HG02943 (cell line): ENCODE measurements around the gene ERBB2.

Source experiments
- ATAC-seq: cut with Tn5 transposase; IDR thresholded peaks from one replicate; pipeline ENCODE4 v1.9.1; 2021; ENCODE audit warnings: mild to moderate bottlenecking, low read depth, moderate library complexity; ENCODE audit not compliant: unreplicated experiment

Gene ERBB2

GRCh38 chr17:39664581-39665561, 35.0 kb upstream of the ERBB2 start, which contains the start of gene TCAP:
Gene TCAP, plus strand, starts transcription at chr17:39665349. Its CDS starts 11 bp downstream, at chr17:39665360.
- no peak for ATAC-seq

DNA sequence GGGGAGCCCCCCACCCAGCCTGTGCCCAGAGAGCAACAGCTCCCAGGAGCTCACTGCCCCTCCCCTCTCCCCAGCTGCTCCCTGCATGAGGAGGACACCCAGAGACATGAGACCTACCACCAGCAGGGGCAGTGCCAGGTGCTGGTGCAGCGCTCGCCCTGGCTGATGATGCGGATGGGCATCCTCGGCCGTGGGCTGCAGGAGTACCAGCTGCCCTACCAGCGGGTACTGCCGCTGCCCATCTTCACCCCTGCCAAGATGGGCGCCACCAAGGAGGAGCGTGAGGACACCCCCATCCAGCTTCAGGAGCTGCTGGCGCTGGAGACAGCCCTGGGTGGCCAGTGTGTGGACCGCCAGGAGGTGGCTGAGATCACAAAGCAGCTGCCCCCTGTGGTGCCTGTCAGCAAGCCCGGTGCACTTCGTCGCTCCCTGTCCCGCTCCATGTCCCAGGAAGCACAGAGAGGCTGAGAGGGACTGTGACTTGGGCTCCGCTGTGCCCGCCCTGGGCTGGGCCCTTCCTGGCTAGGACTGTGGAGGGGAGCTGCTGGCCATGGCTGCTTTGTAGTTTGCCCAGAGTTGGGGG, 34.1 kb upstream of the ERBB2 start:
- no peak for ATAC-seq

- no peak for ATAC-seq
Measured at GRCh38 chr17:39666231-39666600, 33.6 kb upstream of the ERBB2 start.

- no peak for ATAC-seq
Measured at GRCh38 chr17:39666601-39667261, 33.1 kb upstream of the ERBB2 start.

DNA sequence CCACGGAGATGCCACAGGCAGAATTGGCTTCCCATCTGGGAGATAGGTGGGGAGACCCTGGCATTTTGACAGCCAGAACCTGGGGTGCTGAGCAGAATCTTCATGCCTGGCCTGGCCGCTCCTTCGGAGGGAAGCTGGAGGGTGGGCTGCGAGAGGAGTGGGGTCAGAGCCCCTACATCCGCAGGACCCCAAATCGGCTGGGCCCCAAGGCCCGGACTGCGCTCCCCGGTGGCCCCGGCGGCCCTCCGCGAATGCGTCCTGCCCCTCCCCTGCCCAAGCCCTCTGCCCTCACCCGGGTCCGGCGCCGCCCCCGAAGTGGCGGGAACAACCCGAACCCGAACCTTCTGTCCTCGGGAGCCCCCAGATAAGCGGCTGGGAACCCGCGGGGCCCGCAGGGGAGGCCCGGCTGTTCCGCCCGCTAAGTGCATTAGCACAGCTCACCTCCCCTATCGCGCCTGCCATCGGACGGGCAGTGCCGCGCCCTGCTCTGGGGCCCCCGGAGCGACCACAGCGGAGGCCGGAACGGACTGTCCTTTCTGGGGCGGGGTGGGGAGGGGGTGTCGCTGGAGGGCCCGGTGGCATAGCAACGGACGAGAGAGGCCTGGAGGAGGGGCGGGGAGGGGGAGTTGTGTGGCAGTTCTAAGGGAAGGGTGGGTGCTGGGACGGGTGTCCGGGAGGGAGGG, 32.5 kb upstream of the ERBB2 start:
- ATAC-seq = no peak

DNA sequence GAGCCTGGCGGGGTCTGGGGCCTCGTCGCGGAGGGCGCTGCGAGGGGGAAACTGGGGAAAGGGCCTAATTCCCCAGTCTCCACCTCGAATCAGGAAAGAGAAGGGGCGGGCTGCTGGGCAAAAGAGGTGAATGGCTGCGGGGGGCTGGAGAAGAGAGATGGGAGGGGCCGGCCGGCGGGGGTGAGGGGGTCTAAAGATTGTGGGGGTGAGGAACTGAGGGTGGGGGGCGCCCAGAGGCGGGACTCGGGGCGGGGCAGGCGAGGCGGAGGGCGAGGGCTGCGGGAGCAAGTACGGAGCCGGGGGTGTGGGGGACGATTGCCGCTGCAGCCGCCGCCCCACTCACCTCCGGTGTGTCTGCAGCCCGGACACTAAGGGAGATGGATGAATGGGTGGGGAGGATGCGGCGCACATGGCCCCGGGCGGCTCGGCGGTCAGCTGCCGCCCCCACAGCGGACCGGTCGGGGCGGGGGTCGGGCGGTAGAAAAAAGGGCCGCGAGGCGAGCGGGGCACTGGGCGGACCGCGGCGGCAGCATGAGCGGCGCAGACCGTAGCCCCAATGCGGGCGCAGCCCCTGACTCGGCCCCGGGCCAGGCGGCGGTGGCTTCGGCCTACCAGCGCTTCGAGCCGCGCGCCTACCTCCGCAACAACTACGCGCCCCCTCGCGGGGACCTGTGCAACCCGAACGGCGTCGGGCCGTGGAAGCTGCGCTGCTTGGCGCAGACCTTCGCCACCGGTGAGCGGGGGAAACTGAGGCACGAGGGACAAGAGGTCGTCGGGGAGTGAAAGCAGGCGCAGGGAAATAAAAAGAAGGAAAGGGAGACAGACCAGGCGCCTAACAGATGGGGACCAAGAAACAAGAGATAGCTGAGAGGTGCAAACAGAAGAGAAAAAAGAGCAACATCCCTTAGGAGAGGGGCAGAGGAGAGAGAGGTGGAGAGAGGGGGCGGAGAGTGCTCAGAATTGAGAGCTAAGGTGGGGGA, 31.6 kb upstream of the ERBB2 start, which contains the start of gene PNMT:
PNMT (plus strand) TSS at position 509 of the 980 bp plus-strand sequence; CDS start at position 532, 23 bp downstream.
- no peak for ATAC-seq

DNA sequence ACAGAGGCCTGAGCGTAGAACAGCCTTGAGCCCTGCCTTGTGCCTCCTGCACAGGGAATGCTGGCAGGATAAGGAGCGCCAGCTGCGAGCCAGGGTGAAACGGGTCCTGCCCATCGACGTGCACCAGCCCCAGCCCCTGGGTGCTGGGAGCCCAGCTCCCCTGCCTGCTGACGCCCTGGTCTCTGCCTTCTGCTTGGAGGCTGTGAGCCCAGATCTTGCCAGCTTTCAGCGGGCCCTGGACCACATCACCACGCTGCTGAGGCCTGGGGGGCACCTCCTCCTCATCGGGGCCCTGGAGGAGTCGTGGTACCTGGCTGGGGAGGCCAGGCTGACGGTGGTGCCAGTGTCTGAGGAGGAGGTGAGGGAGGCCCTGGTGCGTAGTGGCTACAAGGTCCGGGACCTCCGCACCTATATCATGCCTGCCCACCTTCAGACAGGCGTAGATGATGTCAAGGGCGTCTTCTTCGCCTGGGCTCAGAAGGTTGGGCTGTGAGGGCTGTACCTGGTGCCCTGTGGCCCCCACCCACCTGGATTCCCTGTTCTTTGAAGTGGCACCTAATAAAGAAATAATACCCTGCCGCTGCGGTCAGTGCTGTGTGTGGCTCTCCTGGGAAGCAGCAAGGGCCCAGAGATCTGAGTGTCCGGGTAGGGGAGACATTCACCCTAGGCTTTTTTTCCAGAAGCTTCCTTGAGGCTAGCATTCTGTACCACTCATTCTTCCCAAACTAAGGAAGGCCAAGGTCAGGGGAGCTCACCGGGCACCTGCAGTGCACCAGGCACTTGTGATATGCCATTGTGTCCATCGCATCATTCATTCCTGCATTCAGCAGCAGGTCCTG, 29.7 kb upstream of the ERBB2 start:
- ATAC-seq = no peak

GRCh38 chr17:39670746-39671145, 29.1 kb upstream of the ERBB2 start:
- no peak for ATAC-seq

DNA sequence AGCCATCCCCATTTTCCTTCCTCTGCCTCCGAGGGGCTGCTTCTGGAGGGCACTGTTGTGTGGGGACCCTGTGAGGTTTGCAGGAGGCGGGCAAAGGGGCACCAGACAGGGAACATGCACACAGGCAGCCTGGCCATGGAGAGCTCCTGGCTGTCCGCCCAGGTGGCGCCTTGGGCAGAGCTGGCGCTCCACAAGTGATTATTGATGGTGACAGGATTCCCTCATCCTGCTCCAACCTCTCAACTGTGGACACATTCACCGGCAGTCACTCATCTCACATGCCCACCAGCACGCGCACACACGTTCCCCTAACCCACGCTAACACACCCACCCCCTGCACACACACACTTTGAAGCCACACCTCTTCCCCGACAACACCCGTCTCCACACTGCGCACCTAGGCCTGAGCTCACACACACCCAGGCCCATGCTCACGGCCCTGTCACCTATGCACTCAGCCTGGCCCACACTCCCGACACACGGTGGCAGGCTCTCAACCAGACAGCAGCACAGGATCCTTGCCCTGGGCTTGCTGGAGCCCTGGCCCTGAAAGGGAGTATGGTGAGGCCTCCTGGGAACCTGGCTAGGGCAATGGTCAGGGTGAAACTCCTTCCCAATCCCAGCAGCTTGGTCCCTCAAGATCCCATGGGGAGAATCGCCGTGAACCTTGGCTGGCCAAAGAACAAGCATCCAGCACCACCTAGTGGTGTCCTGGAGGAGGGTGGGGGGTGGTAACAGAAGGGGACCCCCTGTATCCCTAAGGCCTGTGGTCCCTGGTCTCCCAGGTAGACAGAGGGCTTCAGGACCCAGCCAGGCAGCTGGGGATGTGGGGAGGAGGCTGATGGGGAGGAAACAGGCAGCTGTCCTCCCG, 28.0 kb upstream of the ERBB2 start:
- no peak for ATAC-seq

GRCh38 chr17:39672522-39673334, 27.1 kb upstream of the ERBB2 start:
- ATAC-seq = no peak

DNA sequence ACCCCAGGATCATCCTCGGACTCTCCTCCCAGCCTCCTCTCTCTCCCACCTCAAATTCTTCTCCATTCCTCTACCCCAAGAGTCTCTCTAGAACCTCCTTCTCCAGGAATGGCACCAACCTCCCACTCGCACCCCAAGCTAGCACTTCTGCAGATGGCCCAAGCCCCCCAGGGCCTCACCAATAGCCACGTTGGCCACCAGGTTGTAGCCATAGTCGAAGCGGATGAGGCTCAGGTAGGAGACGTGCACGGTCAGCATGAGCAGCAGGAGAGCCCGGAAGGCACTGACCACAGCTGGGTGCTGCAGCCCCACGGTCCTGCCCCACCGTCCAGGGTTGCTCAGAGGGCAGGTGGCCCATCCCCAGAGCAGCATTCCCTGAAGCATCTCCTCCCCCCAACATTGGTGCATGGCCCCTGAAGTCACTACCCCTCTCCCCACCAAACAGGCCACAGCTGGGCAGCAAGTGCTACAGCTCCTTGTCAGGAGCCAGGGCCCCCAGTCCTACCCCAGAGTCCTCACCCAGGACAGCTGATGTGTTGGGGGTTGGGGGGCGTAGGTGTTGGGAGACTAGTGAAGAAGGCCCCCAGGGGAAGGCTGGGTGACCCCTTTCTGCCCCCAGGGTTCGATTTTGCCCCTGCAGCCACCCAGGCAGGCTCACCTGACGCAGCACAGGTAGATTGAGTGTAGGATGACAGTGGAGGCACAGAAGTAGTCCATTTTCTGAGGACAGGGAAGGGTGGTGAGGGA, 26.4 kb upstream of the ERBB2 start:
- no peak for ATAC-seq

DNA sequence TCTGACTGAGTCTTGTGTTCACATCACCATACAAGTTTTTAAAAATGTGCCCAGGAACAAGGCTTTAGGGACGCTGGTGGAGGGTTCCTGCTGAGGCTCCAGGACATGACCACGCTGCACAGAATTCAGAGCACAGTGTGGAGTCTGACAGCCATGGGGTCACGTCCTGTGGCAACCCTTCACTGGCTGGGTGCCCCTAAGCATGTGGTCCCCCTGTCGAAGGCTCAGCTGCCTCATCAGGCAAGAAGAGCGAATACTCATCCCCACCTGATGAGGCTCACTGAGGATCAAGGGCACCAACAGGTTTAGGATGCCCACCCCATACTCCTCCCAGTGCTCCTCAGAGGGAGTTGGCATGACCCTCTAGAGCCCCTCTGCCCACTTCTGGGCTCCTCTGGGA, 25.7 kb upstream of the ERBB2 start:
- no peak for ATAC-seq

GRCh38 chr17:39674702-39675389, 25.0 kb upstream of the ERBB2 start:
- ATAC-seq = no peak

DNA sequence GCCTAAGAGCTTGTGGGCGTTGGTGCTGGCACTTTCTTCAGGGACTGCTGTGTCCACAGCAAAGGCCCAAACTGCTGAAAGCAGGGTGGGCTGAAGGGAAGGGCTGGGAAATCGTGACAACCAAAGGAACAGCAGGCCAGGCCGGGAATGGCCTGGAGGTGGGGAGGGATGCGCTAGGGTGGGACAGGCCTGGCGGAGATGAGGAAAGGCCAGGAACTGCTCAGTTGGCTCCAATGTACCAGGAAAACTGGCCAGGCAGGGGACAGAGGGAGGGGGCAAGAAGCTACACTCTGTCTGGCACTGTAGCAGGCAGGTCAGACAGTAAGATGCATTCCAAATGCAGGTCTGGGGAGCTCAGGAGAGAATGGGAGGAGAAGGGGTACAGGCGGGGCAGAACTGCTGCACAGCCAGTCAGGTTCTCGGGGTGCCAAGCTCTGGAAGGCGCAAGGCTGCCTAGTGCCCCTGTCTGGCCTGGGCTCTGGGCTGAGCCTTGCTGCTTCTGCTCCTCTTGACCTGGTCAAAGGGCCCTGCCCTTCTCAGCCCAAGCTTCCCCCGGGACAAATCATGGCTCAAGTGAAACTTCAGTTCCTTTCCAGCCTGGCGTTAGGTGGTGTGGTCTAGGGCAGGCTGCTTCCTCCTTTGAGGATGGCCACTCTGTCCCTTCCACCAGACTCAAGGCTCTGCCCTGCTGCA, 24.3 kb upstream of the ERBB2 start:
- ATAC-seq = no peak
